ENCODE results near the gene ADAP2. TPM values are rescaled to one million over a fixed set of nuclear protein-coding genes. Genes with fewer than 3 reads are reported as not detected.
A peak's percentile ranks its signal among the peaks of the same experiment; 100 is the strongest.
"Not testable (repeated sequence)": the region's sequence is repeated elsewhere in the genome, so short reads cannot be mapped to it uniquely, and the experiment has no call there.

ADAP2 gene, protein sequence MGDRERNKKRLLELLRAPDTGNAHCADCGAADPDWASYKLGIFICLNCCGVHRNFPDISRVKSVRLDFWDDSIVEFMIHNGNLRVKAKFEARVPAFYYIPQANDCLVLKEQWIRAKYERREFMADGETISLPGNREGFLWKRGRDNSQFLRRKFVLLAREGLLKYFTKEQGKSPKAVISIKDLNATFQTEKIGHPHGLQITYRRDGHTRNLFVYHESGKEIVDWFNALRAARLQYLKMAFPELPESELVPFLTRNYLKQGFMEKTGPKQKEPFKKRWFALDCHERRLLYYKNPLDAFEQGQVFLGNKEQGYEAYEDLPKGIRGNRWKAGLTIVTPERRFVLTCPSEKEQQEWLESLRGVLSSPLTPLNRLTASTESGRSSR
- polyA plus RNA-seq (ENCODE audit: insufficient read length in 4 of 4), result 1 to 10 TPM; 2.5 to 4.2 (median 3.4) TPM

- no peak for DNase-seq (ENCODE audit: low read depth in 4 of 4, low spot score in 3 of 4)
Observed at GRCh38 chr17:30921544-30922196, at the start of gene ADAP2. Gene ADAP2 (plus strand): TSS chr17:30921945. CDS start chr17:30922015, 70 bp downstream.

- no peak for DNase-seq (ENCODE audit: low read depth in 4 of 4, low spot score in 3 of 4)
Observed at GRCh38 chr17:30886187-30886586, 35.6 kb upstream of the ADAP2 start.

DNA sequence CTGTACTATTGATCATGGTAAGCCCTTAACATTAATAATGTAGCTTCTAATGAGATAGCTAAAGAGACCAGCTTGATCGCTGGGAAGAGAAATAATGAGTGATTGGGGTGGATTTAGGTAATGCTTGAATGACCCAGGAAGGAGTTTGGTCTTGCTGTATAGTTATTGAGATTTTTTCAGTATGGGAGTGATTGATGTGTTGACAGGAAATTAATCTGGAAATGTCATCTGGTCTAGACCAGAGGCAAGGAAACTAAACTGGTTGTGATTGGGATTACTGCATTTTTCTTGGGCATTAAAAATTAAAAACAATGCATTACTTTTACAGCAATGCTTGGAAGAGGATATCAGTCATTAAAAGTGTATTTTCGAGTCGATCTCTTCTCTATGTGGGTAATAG is 27.5 kb upstream of the ADAP2 start:
- no peak for DNase-seq (ENCODE audit: low read depth in 4 of 4, low spot score in 3 of 4)

- no peak for DNase-seq (ENCODE audit: low read depth in 4 of 4, low spot score in 3 of 4)
Observed at GRCh38 chr17:30897311-30897710, 24.4 kb upstream of the ADAP2 start.

DNA sequence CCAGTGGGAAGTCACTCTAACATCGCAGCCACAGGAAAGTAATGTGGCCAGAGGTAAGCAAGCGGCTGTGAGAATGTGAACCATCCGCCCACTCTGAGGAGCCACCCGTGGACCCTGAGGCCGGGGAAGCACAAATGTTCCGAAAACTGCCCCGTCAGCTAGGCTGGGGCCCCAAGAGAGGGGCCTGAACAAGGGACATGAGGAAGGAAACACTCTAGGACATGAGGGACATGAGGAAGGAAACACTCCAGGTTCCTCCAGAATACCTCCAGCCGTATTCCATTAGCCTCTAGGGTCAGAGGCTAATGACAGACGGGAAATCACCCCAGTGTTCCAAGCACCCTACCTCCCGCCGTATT is 16.0 kb upstream of the ADAP2 start:
- no peak for DNase-seq (ENCODE audit: low read depth in 4 of 4, low spot score in 3 of 4)

DNA sequence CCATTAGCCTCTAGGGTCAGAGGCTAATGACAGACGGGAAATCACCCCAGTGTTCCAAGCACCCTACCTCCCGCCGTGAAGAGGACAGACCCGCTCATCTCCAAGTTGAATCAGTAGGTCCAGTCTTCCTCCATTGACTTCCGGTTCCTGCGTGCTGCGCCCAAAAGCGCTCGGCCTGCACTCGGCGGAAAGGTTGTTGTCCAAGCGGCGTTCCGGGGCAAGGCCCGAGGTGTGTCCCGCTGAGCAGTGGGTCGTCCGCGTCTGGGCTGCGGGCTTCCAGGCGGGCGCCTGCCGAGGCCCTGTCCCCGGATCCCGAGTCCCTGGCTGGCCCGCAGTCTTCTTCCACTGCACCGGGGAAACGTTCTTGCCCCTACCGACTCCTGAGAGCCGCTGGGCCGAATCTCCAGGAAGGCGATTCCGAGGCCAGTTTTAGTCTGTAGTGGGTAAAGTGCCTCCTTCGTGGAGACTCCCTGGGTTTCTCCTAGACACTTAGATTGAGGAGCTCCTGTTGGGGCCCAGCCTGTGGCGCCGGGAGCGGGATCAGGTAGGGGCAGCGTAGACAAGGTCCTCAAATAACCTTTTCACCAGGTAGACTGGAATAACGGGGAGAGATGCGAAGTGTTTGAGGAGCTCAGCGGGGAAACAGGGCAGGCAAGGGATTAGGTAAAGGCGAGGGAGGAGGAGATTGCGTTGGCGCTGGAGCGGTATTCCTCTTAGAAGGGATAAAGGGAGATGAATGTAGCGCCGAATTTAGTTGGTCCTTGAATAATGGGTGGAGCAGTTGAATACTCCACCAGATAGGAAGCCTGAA is 15.4 kb upstream of the ADAP2 start, which contains the start of gene TEFM:
Gene TEFM (minus strand): TSS at position 138 of the 811 bp plus-strand sequence. CDS start 40 bp downstream, at position 98.
- peak; percentile 79 to 86 (median 85) for DNase-seq (ENCODE audit: low read depth in 4 of 4, low spot score in 3 of 4)

DNA sequence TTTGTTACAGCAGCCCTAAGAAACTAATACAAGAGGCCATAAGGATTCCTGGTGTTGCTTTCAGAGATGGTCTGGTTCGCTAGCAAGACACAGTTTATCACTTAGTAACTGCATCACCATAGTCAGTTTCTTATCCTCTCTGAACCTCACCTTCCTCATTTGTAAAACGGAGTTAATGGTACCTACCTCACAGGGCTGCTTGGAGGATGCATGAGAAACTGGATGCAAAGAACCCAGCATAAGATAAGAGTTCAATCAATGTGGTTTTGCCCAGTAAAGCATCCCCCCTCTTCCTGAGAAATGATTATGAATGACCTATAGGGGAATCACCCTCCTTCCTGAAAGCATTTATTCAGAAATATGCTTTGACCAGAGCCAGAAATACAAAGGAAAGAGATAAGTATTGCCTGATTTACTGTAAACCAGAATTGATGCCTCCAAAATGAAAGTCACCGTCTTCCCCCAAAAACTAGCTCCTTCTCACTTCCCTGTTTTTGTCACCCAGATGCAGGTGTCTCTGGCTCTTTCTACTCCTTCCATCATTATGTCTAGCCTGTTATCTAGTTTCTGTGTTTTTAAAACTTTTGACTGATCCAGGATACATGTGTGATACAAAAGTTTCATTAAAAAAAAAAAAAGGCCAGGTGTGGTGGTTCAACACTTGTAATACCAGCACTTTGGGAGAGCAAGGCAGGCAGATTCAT is 12.9 kb upstream of the ADAP2 start:
- no peak for DNase-seq (ENCODE audit: low read depth in 4 of 4, low spot score in 3 of 4)

DNA sequence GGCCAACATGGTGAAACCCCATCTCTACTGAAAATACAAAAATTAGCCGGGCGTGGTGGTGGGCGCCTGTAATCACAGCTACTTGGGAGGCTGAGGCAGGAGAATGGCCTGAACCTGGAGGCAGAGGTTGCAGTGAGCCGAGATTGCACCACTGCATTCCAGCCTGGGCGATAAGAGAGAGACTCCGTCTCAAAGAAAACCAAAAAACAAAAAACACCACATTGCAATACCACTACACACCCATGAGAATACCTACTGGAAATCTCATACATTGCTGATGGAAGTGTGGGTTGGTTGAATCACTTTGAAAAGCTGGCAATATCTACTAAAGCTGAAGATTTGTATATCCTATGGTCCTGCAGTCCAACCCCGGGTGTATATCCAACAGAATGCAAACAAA is 11.6 kb upstream of the ADAP2 start:
- DNase-seq (ENCODE audit: low read depth in 4 of 4, low spot score in 3 of 4), result not testable (repeated sequence)

DNA sequence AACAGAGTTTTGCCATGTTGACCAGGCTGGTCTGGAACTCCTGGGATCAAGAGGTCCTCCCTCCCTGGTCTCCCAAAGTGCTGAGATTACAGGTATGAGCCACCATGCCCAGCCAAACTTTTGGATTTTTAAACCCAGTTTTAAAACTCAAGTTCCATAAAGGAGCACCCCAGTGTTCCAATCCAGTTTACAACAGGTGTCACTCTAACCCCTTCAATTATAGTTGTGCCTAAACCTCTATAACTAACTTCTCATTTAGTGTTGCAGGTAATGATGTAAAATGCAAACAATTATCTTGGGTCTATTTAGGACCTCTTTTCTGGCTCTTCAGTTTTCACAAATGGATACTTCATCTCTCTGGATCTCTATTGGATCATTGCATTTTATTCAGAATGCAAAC is 7.8 kb upstream of the ADAP2 start:
- DNase-seq (ENCODE audit: low read depth in 4 of 4, low spot score in 3 of 4), result no peak

DNA sequence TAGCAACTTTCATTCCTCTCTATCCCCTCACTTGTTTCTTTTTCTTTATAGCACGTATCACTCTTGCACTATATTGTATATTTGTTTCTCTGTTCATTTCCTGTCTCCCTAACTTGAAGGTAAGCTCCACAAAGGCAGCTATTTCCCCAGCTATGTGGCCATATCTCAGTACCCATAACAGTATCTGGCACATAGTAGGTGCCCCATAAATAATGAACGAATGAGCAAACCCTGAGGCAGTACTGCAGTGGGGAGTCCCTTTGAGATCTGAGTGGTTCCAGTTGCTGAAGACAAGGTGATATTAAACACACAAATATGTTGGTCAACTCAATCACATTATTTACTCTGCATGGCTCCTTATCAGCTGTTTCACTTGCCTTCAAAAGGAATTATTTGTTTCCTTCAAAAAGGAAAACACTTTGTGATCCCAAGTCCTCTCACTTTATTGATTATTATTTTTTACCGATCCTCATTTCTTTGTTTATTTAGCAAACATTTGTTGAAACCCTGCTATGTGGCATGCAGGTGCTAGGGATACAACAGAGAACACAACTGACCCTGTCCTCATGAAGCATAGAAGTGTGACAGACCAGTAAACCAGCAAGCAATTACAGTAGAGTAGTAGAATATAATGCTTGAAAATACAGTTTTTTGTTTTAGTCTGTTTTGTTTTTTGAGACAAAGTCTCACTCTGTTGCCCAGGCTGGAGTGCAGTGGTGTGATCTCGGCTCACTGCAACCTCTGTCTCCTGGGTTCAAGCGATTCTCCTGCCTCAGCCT is 5.7 kb upstream of the ADAP2 start:
- DNase-seq (ENCODE audit: low read depth in 4 of 4, low spot score in 3 of 4), result no peak

GRCh38 chr17:30917050-30917449 is 4.7 kb upstream of the ADAP2 start:
- DNase-seq (ENCODE audit: low read depth in 4 of 4, low spot score in 3 of 4), result no peak

GRCh38 chr17:30920282-30920681 is 1.5 kb upstream of the ADAP2 start:
- no peak for DNase-seq (ENCODE audit: low read depth in 4 of 4, low spot score in 3 of 4)

DNA sequence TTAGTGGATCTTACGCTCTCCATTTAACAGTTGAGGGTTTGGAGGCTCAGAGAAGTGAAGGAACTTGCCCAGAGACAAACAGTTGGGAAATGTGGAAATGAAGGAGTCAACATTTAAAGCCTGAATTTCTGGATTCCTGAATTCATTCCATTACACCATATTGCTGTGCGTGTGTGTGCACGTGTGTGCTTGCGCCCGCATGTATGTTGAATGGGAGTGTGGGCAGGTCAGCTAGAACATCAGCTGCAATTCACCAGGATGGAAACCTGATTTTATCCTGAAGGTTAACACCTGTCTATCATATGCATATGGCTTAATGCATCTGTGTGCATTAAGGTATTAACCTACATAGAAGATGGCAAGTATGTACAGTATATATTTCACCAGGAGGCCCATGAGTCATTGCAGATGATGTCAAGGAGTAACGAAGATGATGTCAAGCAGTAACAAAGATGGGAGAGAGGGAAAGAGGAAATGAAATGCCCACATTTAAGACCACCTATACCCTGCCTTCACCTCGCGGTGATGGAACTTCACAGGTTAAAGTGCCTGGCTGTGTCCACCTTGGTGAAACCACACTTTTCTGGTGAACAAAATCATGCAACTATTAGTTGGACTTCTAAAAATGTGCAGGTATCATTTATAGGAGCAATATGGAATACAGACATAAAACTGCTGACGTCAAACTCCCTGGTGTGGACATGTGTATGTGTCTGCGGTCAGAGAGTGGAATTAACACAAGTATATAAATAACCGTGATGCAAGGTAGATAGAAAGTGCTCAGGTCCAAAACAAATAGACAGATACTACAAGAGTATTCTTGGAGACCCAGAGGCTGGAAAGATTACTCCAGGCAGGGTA is 832 bp upstream of the ADAP2 start:
- DNase-seq (ENCODE audit: low read depth in 4 of 4, low spot score in 3 of 4), result no peak

DNA sequence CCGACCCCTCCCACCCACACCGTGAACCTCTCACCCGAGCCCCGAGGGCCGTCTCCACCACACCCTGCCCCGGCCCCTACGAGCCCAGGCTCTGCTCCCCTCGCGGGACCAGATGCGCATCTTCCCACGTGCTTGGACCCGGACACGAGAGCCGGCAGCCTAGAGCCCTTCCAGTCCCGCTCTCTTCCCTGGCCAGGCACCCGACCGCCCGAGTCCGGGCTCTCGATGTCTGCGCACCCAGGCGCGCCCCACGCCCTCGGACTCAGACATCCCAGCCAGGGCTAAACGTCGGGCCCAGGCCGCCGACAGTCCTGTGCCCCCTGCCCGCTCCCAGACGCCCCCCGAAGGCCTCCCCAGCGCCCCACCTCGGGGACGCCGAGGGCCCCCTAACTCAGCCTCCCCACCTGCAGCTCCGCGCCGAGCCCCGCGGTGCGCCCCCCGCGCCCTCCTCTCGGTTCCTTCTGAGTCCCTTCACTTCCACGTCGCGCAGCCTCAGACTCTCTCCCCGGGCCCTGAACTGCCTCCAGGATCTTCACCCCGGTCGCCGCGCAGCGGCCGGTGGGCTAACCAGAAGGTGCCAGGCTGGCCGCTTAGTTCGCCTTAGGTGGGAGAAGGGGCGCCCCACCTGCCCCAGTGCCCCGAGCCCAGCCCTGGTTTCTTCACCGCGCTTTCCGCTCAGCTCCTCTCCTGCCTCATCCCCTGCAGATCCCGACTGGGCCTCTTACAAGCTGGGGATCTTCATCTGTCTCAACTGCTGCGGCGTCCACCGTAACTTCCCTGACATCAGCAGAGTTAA is 688 bp downstream of the ADAP2 start:
- DNase-seq (ENCODE audit: low read depth in 4 of 4, low spot score in 3 of 4), result no peak

- DNase-seq (ENCODE audit: low read depth in 4 of 4, low spot score in 3 of 4), result no peak
Observed at GRCh38 chr17:30924341-30924740, 2.6 kb downstream of the ADAP2 start.

- no peak for DNase-seq (ENCODE audit: low read depth in 4 of 4, low spot score in 3 of 4)
Observed at GRCh38 chr17:30926516-30926915, 4.8 kb downstream of the ADAP2 start.

- no peak for DNase-seq (ENCODE audit: low read depth in 4 of 4, low spot score in 3 of 4)
Observed at GRCh38 chr17:30927756-30928155, 6.0 kb downstream of the ADAP2 start.

DNA sequence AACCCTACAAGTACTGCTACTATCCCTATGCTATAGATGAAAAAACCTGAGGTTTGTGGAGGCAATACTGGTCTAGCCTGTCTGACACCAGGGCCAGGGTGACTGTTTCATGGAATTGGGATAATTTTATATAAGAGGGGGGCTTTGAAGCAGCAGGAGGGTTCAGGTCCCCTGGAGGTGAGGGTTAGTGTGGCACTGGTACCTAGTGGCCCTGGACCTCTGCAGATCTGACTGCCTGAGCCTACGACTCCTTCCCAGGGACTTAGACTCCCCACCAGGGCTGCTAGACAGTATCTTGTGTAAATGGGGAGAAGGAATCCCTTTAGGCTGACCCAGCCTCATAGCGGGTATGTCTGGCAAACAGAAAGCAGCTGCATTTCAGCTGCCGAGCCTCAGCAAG is 6.8 kb downstream of the ADAP2 start:
- DNase-seq (ENCODE audit: low read depth in 4 of 4, low spot score in 3 of 4), result no peak
